Panc1 (cell line): ENCODE measurements around the gene PROZ. TPM values are rescaled to one million over a fixed set of nuclear protein-coding genes. Genes with fewer than 3 reads are reported as not detected.
A peak's percentile ranks its signal among the peaks of the same experiment; 100 is the strongest.

Source experiments
- ATAC-seq: fragments of 200-7000 bp; cut with Tn5 transposase; 2 replicates; pipeline ENCODE4 v1.9.1; 2020; ENCODE audit warnings: mild to moderate bottlenecking, moderate library complexity
- BruUV-seq: library from RNA; stranded (reverse); fragments of 400-500 nt; replicated peaks from 2 replicates; lab custom pipeline; 2021; lab: Mats Ljungman, UMichigan
- CTCF ChIA-PET: fragments of 300-600 bp; sonication (Branson Sonifier 250); formaldehyde crosslinking; loops from one replicate; lab custom pipeline; 2022; ENCODE audit warnings: antibody characterized with exemption; lab: Charles Lee
- POLR2A ChIA-PET: fragments of 300-600 bp; sonication (Branson Sonifier 250); formaldehyde crosslinking; loops from one replicate; lab custom pipeline; 2022; ENCODE audit warnings: antibody characterized with exemption; lab: Charles Lee
- DNase-seq: peaks from one replicate; pipeline ENCODE4 v3.0.0-alpha.2; 2010; ENCODE audit warnings: low read depth, low spot score
- H3K27ac ChIP-seq: 2 replicates; pipeline ENCODE4 v1.5.1; 2011; ENCODE audit warnings: mild to moderate bottlenecking, low read length, inconsistent platforms
- H3K27me3 ChIP-seq: fragments of 200-500 bp; sonication (Bioruptor generic); 2 replicates; pipeline ENCODE4 v1.6.0; 2014; ENCODE audit warnings: low read length, inconsistent platforms; ENCODE audit not compliant: control insufficient read depth, insufficient read depth
- H3K36me3 ChIP-seq: fragments of 200-500 bp; sonication (Bioruptor generic); 2 replicates; pipeline ENCODE4 v1.5.1; 2014; ENCODE audit warnings: inconsistent platforms, mild to moderate bottlenecking, low read length, moderate library complexity; ENCODE audit not compliant: control insufficient read depth, insufficient read depth
- H3K4me1 ChIP-seq: 2 replicates; pipeline ENCODE4 v1.5.1; 2011; ENCODE audit warnings: inconsistent platforms, mild to moderate bottlenecking, low read length, moderate library complexity; ENCODE audit not compliant: control insufficient read depth, insufficient read depth
- H3K4me3 ChIP-seq, 2 experiments: 2 replicates each; pipeline ENCODE4 v1.5.1; 2011 to 2012; ENCODE audit warnings: low read depth in 2 of 2, low read length in 2 of 2, mild to moderate bottlenecking in 2 of 2, inconsistent platforms in 1 of 2, moderate library complexity in 1 of 2
- H3K9me3 ChIP-seq: fragments of 200-500 bp; sonication (Bioruptor generic); 2 replicates; pipeline ENCODE4 v1.5.1; 2014; ENCODE audit warnings: low read depth, mild to moderate bottlenecking, inconsistent platforms, low read length, moderate library complexity; ENCODE audit not compliant: control insufficient read depth, insufficient read depth
- POLR2AphosphoS5 ChIP-seq: IDR thresholded peaks from 2 replicates; pipeline ENCODE4 v1.6.1; 2012; ENCODE audit warnings: mild to moderate bottlenecking, low read depth, low read length, moderate library complexity
- SIN3A ChIP-seq: IDR thresholded peaks from 2 replicates; pipeline ENCODE4 v1.6.1; 2012; ENCODE audit warnings: low read depth, mild to moderate bottlenecking, low read length, moderate library complexity, borderline replicate concordance; ENCODE audit not compliant: insufficient read depth
- TCF7L2 ChIP-seq: IDR thresholded peaks from 2 replicates; pipeline ENCODE4 v1.6.1; 2011; ENCODE audit warnings: mild to moderate bottlenecking, low read depth, low read length, inconsistent platforms
- in situ Hi-C: cut with HindIII; loops from 2 replicates; pipeline ENCODE4 v1.10.0; 2016; ENCODE audit warnings: low sequenced_read_pairs, low pct_unique_long_range_greater_than_20kb
- intact Hi-C: fragments of 100-400 bp; cut with micrococcal nuclease; formaldehyde crosslinking; loops from one replicate; pipeline ENCODE4 v1.10.0; 2022; ENCODE audit not compliant: unreplicated experiment
- total RNA-seq: library from RNA; stranded (reverse); gene quantifications from one replicate; pipeline ENCODE4 v1.2.1, GENCODE V29; 2021; ENCODE audit not compliant: unreplicated experiment
- TF ChIP-seq, protein P1 (sequence below): fragments of 450-650 bp; IDR thresholded peaks from 2 replicates; pipeline ENCODE4 v1.5.1; 2017; ENCODE audit warnings: mild to moderate bottlenecking
- TF ChIP-seq, protein P2 (sequence below), 2 experiments: IDR thresholded peaks; 2 replicates each; pipeline ENCODE4 v1.6.1; 2011 to 2012; ENCODE audit warnings: low read depth in 2 of 2, control low read depth in 1 of 2, low read length in 1 of 2, mild to moderate bottlenecking in 1 of 2, moderate library complexity in 1 of 2; ENCODE audit not compliant: insufficient read depth in 1 of 2

PROZ gene
- total RNA-seq, 1 experiment from 2014 or later, result not detected

DNA sequence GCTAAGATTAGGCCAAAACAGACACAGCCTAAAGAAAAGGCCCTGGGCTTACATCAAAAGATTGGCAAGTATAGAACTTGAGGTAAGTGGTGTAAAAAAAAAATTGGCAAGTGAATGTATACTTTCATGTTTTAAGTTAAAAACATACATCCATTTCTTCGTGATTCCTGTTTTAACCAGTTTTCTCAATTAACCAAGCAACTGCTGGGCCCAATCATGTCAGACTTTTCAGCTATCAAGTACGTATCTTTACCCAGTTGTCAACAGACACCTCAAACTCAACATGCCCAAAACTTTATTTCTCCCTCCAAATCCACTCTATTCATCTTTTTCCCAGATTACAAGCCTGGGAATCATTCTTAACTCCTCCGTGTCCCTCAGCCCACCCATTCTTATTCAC, 49.0 kb downstream of the PROZ start:
- Histone ChIP-seq H3K4me1 (peaks cover 19% of the 10 kb centered on the region), H3K27me3 (no peaks in the 10 kb centered on the region), H3K9me3 (no peaks in the 10 kb centered on the region), H3K36me3 (peaks cover 4% of the 10 kb centered on the region), H3K4me3 (peak overlapping the region; percentile 82 to 88), H3K27ac (peak overlapping the region; percentile 78)
- intact Hi-C loops, result no loop called here
- DNase-seq, result no peak
- ATAC-seq, result no peak
- BruUV-seq, result no TSS peak
- POLR2A ChIA-PET, result no interaction called here
- CTCF ChIA-PET, result no interaction called here
- no peak for TF ChIP-seq SIN3A
- TF ChIP-seq, protein P1, sequence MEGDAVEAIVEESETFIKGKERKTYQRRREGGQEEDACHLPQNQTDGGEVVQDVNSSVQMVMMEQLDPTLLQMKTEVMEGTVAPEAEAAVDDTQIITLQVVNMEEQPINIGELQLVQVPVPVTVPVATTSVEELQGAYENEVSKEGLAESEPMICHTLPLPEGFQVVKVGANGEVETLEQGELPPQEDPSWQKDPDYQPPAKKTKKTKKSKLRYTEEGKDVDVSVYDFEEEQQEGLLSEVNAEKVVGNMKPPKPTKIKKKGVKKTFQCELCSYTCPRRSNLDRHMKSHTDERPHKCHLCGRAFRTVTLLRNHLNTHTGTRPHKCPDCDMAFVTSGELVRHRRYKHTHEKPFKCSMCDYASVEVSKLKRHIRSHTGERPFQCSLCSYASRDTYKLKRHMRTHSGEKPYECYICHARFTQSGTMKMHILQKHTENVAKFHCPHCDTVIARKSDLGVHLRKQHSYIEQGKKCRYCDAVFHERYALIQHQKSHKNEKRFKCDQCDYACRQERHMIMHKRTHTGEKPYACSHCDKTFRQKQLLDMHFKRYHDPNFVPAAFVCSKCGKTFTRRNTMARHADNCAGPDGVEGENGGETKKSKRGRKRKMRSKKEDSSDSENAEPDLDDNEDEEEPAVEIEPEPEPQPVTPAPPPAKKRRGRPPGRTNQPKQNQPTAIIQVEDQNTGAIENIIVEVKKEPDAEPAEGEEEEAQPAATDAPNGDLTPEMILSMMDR, result no peak
- TF ChIP-seq, protein P2, sequence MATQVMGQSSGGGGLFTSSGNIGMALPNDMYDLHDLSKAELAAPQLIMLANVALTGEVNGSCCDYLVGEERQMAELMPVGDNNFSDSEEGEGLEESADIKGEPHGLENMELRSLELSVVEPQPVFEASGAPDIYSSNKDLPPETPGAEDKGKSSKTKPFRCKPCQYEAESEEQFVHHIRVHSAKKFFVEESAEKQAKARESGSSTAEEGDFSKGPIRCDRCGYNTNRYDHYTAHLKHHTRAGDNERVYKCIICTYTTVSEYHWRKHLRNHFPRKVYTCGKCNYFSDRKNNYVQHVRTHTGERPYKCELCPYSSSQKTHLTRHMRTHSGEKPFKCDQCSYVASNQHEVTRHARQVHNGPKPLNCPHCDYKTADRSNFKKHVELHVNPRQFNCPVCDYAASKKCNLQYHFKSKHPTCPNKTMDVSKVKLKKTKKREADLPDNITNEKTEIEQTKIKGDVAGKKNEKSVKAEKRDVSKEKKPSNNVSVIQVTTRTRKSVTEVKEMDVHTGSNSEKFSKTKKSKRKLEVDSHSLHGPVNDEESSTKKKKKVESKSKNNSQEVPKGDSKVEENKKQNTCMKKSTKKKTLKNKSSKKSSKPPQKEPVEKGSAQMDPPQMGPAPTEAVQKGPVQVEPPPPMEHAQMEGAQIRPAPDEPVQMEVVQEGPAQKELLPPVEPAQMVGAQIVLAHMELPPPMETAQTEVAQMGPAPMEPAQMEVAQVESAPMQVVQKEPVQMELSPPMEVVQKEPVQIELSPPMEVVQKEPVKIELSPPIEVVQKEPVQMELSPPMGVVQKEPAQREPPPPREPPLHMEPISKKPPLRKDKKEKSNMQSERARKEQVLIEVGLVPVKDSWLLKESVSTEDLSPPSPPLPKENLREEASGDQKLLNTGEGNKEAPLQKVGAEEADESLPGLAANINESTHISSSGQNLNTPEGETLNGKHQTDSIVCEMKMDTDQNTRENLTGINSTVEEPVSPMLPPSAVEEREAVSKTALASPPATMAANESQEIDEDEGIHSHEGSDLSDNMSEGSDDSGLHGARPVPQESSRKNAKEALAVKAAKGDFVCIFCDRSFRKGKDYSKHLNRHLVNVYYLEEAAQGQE (IDR thresholded peaks at IDR 0.05; ENCODE audit: insufficient read depth in 1 of 2, low read depth in 2 of 2, low read length in 1 of 2), result no peak
- no peak for TF ChIP-seq TCF7L2
- TF ChIP-seq POLR2AphosphoS5, result no peak
- in situ Hi-C loops, result no loop called here

DNA sequence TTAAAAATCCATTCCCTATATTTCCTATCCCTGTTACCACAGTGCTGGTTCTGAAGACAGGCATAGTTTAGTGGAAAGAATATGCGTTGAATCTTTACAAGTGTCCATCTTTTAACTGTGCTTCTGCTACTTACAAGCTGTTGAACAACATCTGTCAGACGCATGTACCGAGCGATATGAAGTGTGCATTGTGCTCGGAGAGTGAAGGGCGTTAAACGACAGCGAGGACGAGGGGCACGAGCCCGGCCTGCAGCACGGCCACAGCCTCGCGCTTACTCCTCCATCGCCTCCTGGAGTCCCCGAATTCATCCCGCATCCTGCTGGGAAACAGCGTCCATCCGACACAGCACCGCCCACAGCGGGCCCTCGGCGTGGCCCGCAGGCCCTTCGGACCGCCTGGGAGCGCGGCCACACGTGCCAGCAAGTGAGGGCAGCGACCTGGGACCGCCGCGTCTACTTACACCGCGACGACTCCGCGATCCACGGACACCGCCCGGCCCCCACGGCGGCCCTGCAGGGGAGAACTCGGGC, 49.5 kb downstream of the PROZ start:
- no TSS peak for BruUV-seq
- intact Hi-C loops, result no loop called here
- Histone ChIP-seq H3K27me3 (no peaks in the 10 kb centered on the region), H3K36me3 (peaks cover 4% of the 10 kb centered on the region), H3K27ac (peak overlapping the region; percentile 78), H3K4me3 (peak overlapping the region; percentile 82 to 88), H3K9me3 (no peaks in the 10 kb centered on the region), H3K4me1 (peaks cover 19% of the 10 kb centered on the region)
- peak; percentile 35 for ATAC-seq
- TF ChIP-seq, protein P1, result no peak
- TF ChIP-seq, protein P2 (IDR thresholded peaks at IDR 0.05; ENCODE audit: insufficient read depth in 1 of 2, low read depth in 2 of 2, low read length in 1 of 2), result no peak
- TF ChIP-seq POLR2AphosphoS5 (no peak), TCF7L2 (no peak), SIN3A (no peak)
- in situ Hi-C loops, result no loop called here
- no peak for DNase-seq
- ChIA-PET POLR2A (no interaction called here), CTCF (no interaction called here)
